B cell (primary cell): ENCODE results near the gene INCA1. TPM values are rescaled to one million over a fixed set of nuclear protein-coding genes. Genes with fewer than 3 reads are reported as not detected.

ENCODE experiments used
- ATAC-seq: fragments of 200-7000 bp; cut with Tn5 transposase; one replicate; pipeline ENCODE4 v1.10.0; 2021; ENCODE audit warnings: low read depth, mild to moderate bottlenecking, moderate number of reproducible peaks, moderate library complexity
- CTCF ChIA-PET: fragments of 350-600 bp; sonication (Branson Sonifier 250); formaldehyde crosslinking; loops from one replicate; lab custom pipeline; 2021; ENCODE audit warnings: antibody characterized with exemption, inconsistent platforms; lab: Charles Lee
- POLR2A ChIA-PET: fragments of 350-600 bp; sonication (Branson Sonifier 250); formaldehyde crosslinking; loops from one replicate; lab custom pipeline; 2021; ENCODE audit warnings: antibody characterized with exemption; lab: Charles Lee
- DNase-seq: peaks from one replicate; pipeline ENCODE4 v3.0.0; 2013
- H2AFZ ChIP-seq: 2 replicates; pipeline ENCODE4 v1.6.1; 2012; ENCODE audit warnings: mild to moderate bottlenecking, low read depth, low read length; ENCODE audit not compliant: insufficient read depth, poor library complexity, severe bottlenecking
- H3K27ac ChIP-seq, 2 donors: 1 replicate in 1 of 2; 2 replicates in 1 of 2; pipeline ENCODE4 v1.5.1; 2012 to 2013; ENCODE audit warnings: low read length in 2 of 2, mild to moderate bottlenecking in 2 of 2, moderate library complexity in 1 of 2
- H3K27me3 ChIP-seq, 4 experiments: fragments of 200-600 bp in 1 of 4; sonication (generic) in 1 of 4; replicated peaks in 1 of 4; 1 replicate in 2 of 4; 2 replicates in 2 of 4; pipeline versions ENCODE4 v1.6.1 to v1.7.0; 2013 to 2016; ENCODE audit warnings: low read length in 3 of 4, mild to moderate bottlenecking in 2 of 4, mixed read lengths in 1 of 4, moderate library complexity in 1 of 4; ENCODE audit not compliant: insufficient read depth in 4 of 4, control insufficient read depth in 3 of 4; ENCODE audit errors: control extremely low read depth in 1 of 4
- H3K36me3 ChIP-seq, 2 experiments: replicated peaks in 1 of 2; 1 replicate in 1 of 2; 2 replicates in 1 of 2; pipeline versions ENCODE4 v1.6.1 to v1.7.1; 2013; ENCODE audit warnings: low read length in 1 of 2; ENCODE audit not compliant: insufficient read depth in 2 of 2, control insufficient read depth in 1 of 2; ENCODE audit errors: control extremely low read depth in 1 of 2, extremely low read depth in 1 of 2
- H3K4me1 ChIP-seq, 2 donors: fragments of 200-600 bp in 1 of 2; sonication (generic) in 1 of 2; 1 replicate in 1 of 2; 2 replicates in 1 of 2; pipeline versions ENCODE4 v1.5.1 to v1.6.1; 2013 to 2017; ENCODE audit warnings: low read length in 2 of 2; ENCODE audit not compliant: control insufficient read depth in 2 of 2, insufficient read depth in 2 of 2
- H3K4me2 ChIP-seq: replicated peaks from 2 replicates; pipeline ENCODE3; 2012; ENCODE audit warnings: mild to moderate bottlenecking, low read depth, low read length; ENCODE audit not compliant: poor library complexity, severe bottlenecking
- H3K4me3 ChIP-seq, 5 experiments: fragments of 200-600 bp in 1 of 5; sonication (generic) in 1 of 5; 1 replicate in 3 of 5; 2 replicates in 2 of 5; pipeline versions ENCODE4 v1.5.1 to v1.7.0; 2011 to 2016; ENCODE audit warnings: low read length in 4 of 5, mild to moderate bottlenecking in 4 of 5, low read depth in 2 of 5, control low read depth in 1 of 5, moderate library complexity in 1 of 5; ENCODE audit not compliant: insufficient read depth in 1 of 5; ENCODE audit errors: control extremely low read depth in 1 of 5, extremely low read depth in 1 of 5
- H3K79me2 ChIP-seq: fragments of 200-600 bp; sonication (generic); one replicate; pipeline ENCODE4 v1.6.0; 2016; ENCODE audit warnings: low read length; ENCODE audit not compliant: control insufficient read depth, insufficient read depth
- H3K9ac ChIP-seq: fragments of 200-600 bp; sonication (generic); 2 replicates; pipeline ENCODE4 v1.6.1; 2017; ENCODE audit warnings: mild to moderate bottlenecking, low read length, moderate library complexity
- H3K9me3 ChIP-seq, 3 donors: one replicate each; pipeline versions ENCODE4 v1.6.1 to v1.7.1; 2013; ENCODE audit warnings: low read length in 2 of 3; ENCODE audit not compliant: control insufficient read depth in 2 of 3, insufficient read depth in 1 of 3; ENCODE audit errors: control extremely low read depth in 1 of 3
- H4K20me1 ChIP-seq: 2 replicates; pipeline ENCODE4 v1.6.0; 2012; ENCODE audit warnings: mild to moderate bottlenecking, low read length; ENCODE audit not compliant: insufficient read depth, control insufficient read depth, poor library complexity, severe bottlenecking
- H3K27ac Mint-ChIP-seq: one replicate; pipeline ENCODE4 v1.8.0; 2021; ENCODE audit warnings: mixed read lengths
- H3K27me3 Mint-ChIP-seq: one replicate; pipeline ENCODE4 v1.8.0; 2021; ENCODE audit warnings: mixed read lengths
- H3K4me1 Mint-ChIP-seq: one replicate; pipeline ENCODE4 v1.8.0; 2021; ENCODE audit warnings: mixed read lengths
- H3K4me3 Mint-ChIP-seq: one replicate; pipeline ENCODE4 v1.8.0; 2021; ENCODE audit warnings: mixed read lengths
- H3K9me3 Mint-ChIP-seq: one replicate; pipeline ENCODE4 v1.8.0; 2022; ENCODE audit warnings: mixed read lengths; ENCODE audit not compliant: insufficient read depth
- CTCF ChIP-seq: fragments of 200-600 bp; IDR thresholded peaks from one replicate; pipeline ENCODE4 v1.8.0; 2022; ENCODE audit warnings: antibody characterized with exemption, mild to moderate bottlenecking
- EZH2 ChIP-seq: IDR thresholded peaks from 2 replicates; pipeline ENCODE4 v1.6.1; 2012; ENCODE audit warnings: borderline replicate concordance, low read depth, mild to moderate bottlenecking, moderate library complexity, low read length; ENCODE audit not compliant: insufficient read depth, poor library complexity, severe bottlenecking
- WGBS: methylation state at CpG from one replicate; pipeline ENCODE4 v1.1.5; 2013; ENCODE audit warnings: missing lambda C conversion rate; ENCODE audit not compliant: insufficient coverage; 5-methylcytosine and 5-hydroxymethylcytosine counted together
- intact Hi-C: fragments of 100-400 bp; cut with micrococcal nuclease; formaldehyde crosslinking; loops from one replicate; pipeline ENCODE4 v1.10.0; 2022
- polyA plus RNA-seq: library from polyadenylated mRNA; depleted of rRNA; stranded (reverse); fragments of >200 nt; gene quantifications from 2 replicates; pipeline ENCODE4 v1.2.3, GENCODE V29; 2012
- total RNA-seq, 2 donors: library from RNA; stranded (reverse); fragments of 120-200 nt in 1 of 2; gene quantifications; 1 replicate in 1 of 2; 2 replicates in 1 of 2; pipeline versions ENCODE4 v1.2.3 to v1.2.4, GENCODE V29; 2013 to 2022

INCA1 gene
- total and polyA plus RNA-seq, 2 donors (not counting 1 experiment from before 2014, with no cell fraction given): 0.30 to 0.60 TPM

GRCh38 chr17:4949321-4950074 lies 47.8 kb downstream of the INCA1 start:
- Histone ChIP-seq H3K36me3 (peaks cover 0 to 24% of the 10 kb centered on the region in 2 experiments), H3K4me2 (peak overlapping the region; percentile 98), H3K79me2 (peaks cover 44% of the 10 kb centered on the region), H3K27ac (peak overlapping the region; percentile 73 to 93), H3K4me3 (peak overlapping the region; percentile 59 to 99 (median 96)), H3K9me3 (no peaks in the 10 kb centered on the region), H3K9ac (peak overlapping the region; percentile 97), H4K20me1 (peaks cover 37% of the 10 kb centered on the region), H3K4me1 (peaks cover 31 to 39% of the 10 kb centered on the region in 2 donors), H3K27me3 (no peaks in the 10 kb centered on the region), H2AFZ (peak overlapping the region; percentile 97)
- ChIA-PET CTCF (interaction anchor here (1.1 to 3.0 kb wide), 3 partner anchors 10 to 39 kb away, joined by 3 to 16 read pairs (median 8); partner anchors contain the start of genes RNF167, SLC25A11 and SPAG7), POLR2A (interaction anchor here (1.0 to 4.9 kb wide), 5 partner anchors 10 to 129 kb away, joined by 3 to 81 read pairs (median 16); partner anchors contain the start of genes INCA1, KIF1C, RNF167 and SLC25A11)
- under 1% methylated on average over 46 of the region's 75 CpGs for WGBS
- intact Hi-C loops: loop anchor here (1.0 to 10.0 kb wide), 8 partner anchors 18 to 987 kb away; partner anchors contain the start of genes ATP2A3, CAMTA2, MED11 and SPAG7
- Mint-ChIP-seq H3K4me1 (peaks cover 40% of the 10 kb centered on the region), H3K4me3 (peak overlapping the region; percentile 98), H3K27me3 (no peaks in the 10 kb centered on the region), H3K27ac (peak overlapping the region; percentile 99), H3K9me3 (no peaks in the 10 kb centered on the region)
- DNase-seq (peak; percentile 95), ATAC-seq (peak; percentile 38)
- no peak for TF ChIP-seq CTCF
- TF ChIP-seq EZH2: no peak
